KMS-11 (cell line): ENCODE data around the gene SSTR3.

Source experiments
- H2AFZ ChIP-seq: fragments of 200-600 bp; sonication (generic); 2 replicates; pipeline ENCODE4 v1.6.1; 2016; ENCODE audit warnings: antibody characterized with exemption, mixed run types, low read depth
- H3K27ac ChIP-seq: fragments of 200-600 bp; sonication (generic); 2 replicates; pipeline ENCODE4 v1.6.1; 2016; ENCODE audit warnings: mild to moderate bottlenecking, mixed run types
- H3K27me3 ChIP-seq: fragments of 200-600 bp; sonication (generic); 2 replicates; pipeline ENCODE4 v1.6.1; 2017; ENCODE audit warnings: mild to moderate bottlenecking, low read depth, mixed run types, moderate library complexity; ENCODE audit not compliant: insufficient read depth
- H3K36me3 ChIP-seq: fragments of 200-600 bp; sonication (generic); 2 replicates; pipeline ENCODE4 v1.6.1; 2017; ENCODE audit warnings: mild to moderate bottlenecking, mixed run types; ENCODE audit not compliant: insufficient read depth
- H3K4me1 ChIP-seq: fragments of 200-600 bp; sonication (generic); 2 replicates; pipeline ENCODE4 v1.6.1; 2016; ENCODE audit warnings: mild to moderate bottlenecking, low read depth, mixed run types; ENCODE audit not compliant: poor library complexity, severe bottlenecking
- H3K4me2 ChIP-seq: fragments of 200-600 bp; sonication (generic); 2 replicates; pipeline ENCODE4 v1.7.0; 2016; ENCODE audit warnings: mild to moderate bottlenecking, mixed run types
- H3K4me3 ChIP-seq: fragments of 200-600 bp; sonication (generic); IDR thresholded peaks from 2 replicates; pipeline ENCODE4 v1.6.1; 2017; ENCODE audit warnings: low read depth, low read length, mixed read lengths; ENCODE audit not compliant: insufficient read depth
- H3K79me2 ChIP-seq: fragments of 200-600 bp; sonication (generic); 2 replicates; pipeline ENCODE4 v1.6.1; 2016; ENCODE audit warnings: low read depth, mixed run types; ENCODE audit not compliant: insufficient read depth
- H3K9ac ChIP-seq: fragments of 200-600 bp; sonication (generic); 2 replicates; pipeline ENCODE4 v1.6.1; 2016; ENCODE audit warnings: mild to moderate bottlenecking, mixed run types
- H4K20me1 ChIP-seq: fragments of 200-600 bp; sonication (generic); 2 replicates; pipeline ENCODE4 v1.6.1; 2016; ENCODE audit warnings: mild to moderate bottlenecking, mixed run types; ENCODE audit not compliant: insufficient read depth
- CTCF ChIP-seq: fragments of 200-600 bp; sonication (generic); conservative IDR thresholded peaks from 2 replicates; pipeline ENCODE4 v1.6.1; 2017; ENCODE audit warnings: low read depth, mild to moderate bottlenecking, antibody characterized with exemption, low read length, moderate library complexity, mixed read lengths

The SSTR3 gene

GRCh38 chr22:37214731-37215030, 2.4 kb upstream of the SSTR3 start:
- H3K4me1 ChIP-seq: peaks cover 75% of the 10 kb centered on the region
- peak overlapping the region; percentile 98; the same call in 1 of the 2 replicates for H3K4me2 ChIP-seq
- H2AFZ ChIP-seq: no peak overlapping the region
- H4K20me1 ChIP-seq: no peaks in the 10 kb centered on the region
- H3K27ac ChIP-seq: peak overlapping the region; percentile 83
- no peak for TF ChIP-seq CTCF
- no peak overlapping the region for H3K9ac ChIP-seq
- no peaks in the 10 kb centered on the region for H3K27me3 ChIP-seq
- H3K4me3 ChIP-seq: no peak overlapping the region
- H3K36me3 ChIP-seq: no peaks in the 10 kb centered on the region
- peaks cover 21% of the 10 kb centered on the region for H3K79me2 ChIP-seq

- no peak overlapping the region for H2AFZ ChIP-seq
- no peak overlapping the region for H3K4me3 ChIP-seq
- no peaks in the 10 kb centered on the region for H4K20me1 ChIP-seq
- TF ChIP-seq CTCF: no peak
- H3K79me2 ChIP-seq: peaks cover 21% of the 10 kb centered on the region
- no peaks in the 10 kb centered on the region for H3K36me3 ChIP-seq
- no peaks in the 10 kb centered on the region for H3K27me3 ChIP-seq
- no peak overlapping the region for H3K9ac ChIP-seq
- H3K4me2 ChIP-seq: peak overlapping the region; percentile 98; the same call in 1 of the 2 replicates
- H3K27ac ChIP-seq: peak overlapping the region; percentile 83; the same call in 1 of the 2 replicates
- H3K4me1 ChIP-seq: peaks cover 72% of the 10 kb centered on the region
Measured at GRCh38 chr22:37213941-37214730, 1.9 kb upstream of the SSTR3 start.

DNA sequence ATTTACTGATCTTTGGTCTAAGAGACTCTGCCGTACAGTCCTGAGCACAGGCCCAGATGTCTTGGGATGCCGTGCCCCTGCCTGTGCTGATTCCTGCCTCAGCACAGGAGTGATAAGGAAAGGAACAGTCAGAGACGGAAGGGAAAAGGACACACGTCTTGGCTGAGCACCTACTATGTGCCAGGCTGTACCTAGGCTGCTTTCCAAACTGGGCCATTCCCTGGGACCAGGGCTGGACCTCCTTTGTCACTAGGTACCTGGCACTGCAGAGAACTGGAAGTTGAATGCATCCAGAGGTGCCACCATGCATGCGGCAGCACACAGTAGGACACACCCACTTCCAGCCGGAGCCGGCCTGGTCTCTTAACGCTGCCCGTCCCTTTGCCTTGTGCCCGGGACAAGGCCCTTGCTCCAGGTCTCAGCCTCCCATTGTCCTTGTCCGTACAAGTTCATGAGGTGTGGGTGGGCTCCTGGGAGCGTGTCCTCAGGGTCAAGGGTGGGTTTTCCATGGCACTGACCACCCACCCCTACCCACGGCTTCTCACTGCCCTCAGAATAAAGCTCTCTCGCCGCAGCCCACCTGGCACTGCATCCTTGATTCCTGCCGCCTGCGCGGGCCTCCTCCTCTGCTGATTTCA, 1.1 kb upstream of the SSTR3 start:
- Histone ChIP-seq H3K27me3 (no peaks in the 10 kb centered on the region), H3K4me3 (no peak overlapping the region)

DNA sequence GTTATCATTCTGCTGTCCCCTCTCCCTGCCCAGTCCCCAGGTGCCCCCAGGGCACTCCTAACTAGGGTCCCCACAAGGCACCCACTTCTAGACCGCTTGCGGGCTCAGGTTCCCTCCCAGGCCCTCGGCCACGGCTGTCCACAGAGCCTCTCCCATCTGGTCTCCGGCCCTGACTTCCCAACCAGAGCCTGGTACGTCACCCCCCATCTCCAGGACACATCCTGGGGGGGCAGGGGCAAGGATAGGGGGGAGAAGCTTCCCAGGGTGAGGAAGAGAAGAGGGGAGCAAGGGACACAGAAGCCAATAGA, 457 bp downstream of the SSTR3 start:
- H4K20me1 ChIP-seq: no peaks in the 10 kb centered on the region
- peak overlapping the region; percentile 53; the same call in 1 of the 2 replicates for H3K9ac ChIP-seq
- peaks cover 21% of the 10 kb centered on the region for H3K79me2 ChIP-seq
- peak overlapping the region; percentile 36; the same call in 1 of the 2 replicates for H3K27ac ChIP-seq
- H3K4me3 ChIP-seq: no peak overlapping the region
- H3K36me3 ChIP-seq: no peaks in the 10 kb centered on the region
- H2AFZ ChIP-seq: no peak overlapping the region
- 0 out of 2 replicates have a peak overlapping the region, but pooled peaks have one; percentile 42 for H3K4me2 ChIP-seq
- H3K4me1 ChIP-seq: peaks cover 56% of the 10 kb centered on the region
- TF ChIP-seq CTCF: no peak
- H3K27me3 ChIP-seq: no peaks in the 10 kb centered on the region

More for the DNA sequence above, 1.1 kb upstream of the SSTR3 start:
- peaks cover 66% of the 10 kb centered on the region for H3K4me1 ChIP-seq
- no peak for TF ChIP-seq CTCF
- no peak overlapping the region for H2AFZ ChIP-seq
- peak overlapping the region; percentile 25 for H3K4me2 ChIP-seq
- no peaks in the 10 kb centered on the region for H4K20me1 ChIP-seq
- H3K27ac ChIP-seq: peak overlapping the region; percentile 30; the same call in 1 of the 2 replicates
- H3K36me3 ChIP-seq: no peaks in the 10 kb centered on the region
- H3K9ac ChIP-seq: no peak overlapping the region
- H3K79me2 ChIP-seq: peaks cover 21% of the 10 kb centered on the region
